Type B pancreatic cell (in vitro differentiated cells): ENCODE measurements around the gene C16orf86. TPM values are rescaled to one million over a fixed set of nuclear protein-coding genes. Genes with fewer than 3 reads are reported as not detected.

Experiments used
- DNase-seq: peaks from one replicate; pipeline ENCODE4 v3.0.0; 2021; ENCODE audit warnings: mixed read lengths; ENCODE audit not compliant: unreplicated experiment; ENCODE audit errors: extremely low spot score
- H3K27ac Mint-ChIP-seq: 2 replicates; pipeline ENCODE4 v1.8.0; 2021; ENCODE audit warnings: mild to moderate bottlenecking, mixed read lengths
- H3K27me3 Mint-ChIP-seq: 2 replicates; pipeline ENCODE4 v1.8.0; 2021; ENCODE audit warnings: mixed read lengths
- H3K36me3 Mint-ChIP-seq: 2 replicates; pipeline ENCODE4 v1.8.0; 2021; ENCODE audit warnings: mixed read lengths
- H3K4me1 Mint-ChIP-seq: one replicate; pipeline ENCODE4 v1.8.0; 2021; ENCODE audit warnings: mixed read lengths; ENCODE audit not compliant: unreplicated experiment
- H3K4me3 Mint-ChIP-seq: 2 replicates; pipeline ENCODE4 v1.8.0; 2021; ENCODE audit warnings: mild to moderate bottlenecking, mixed read lengths
- H3K9me3 Mint-ChIP-seq: 2 replicates; pipeline ENCODE4 v1.8.0; 2021; ENCODE audit warnings: mixed read lengths
- CTCF ChIP-seq: fragments of 200-600 bp; sonication (generic); conservative IDR thresholded peaks from 2 replicates; pipeline ENCODE4 v1.5.0; 2021; ENCODE audit warnings: antibody characterized with exemption, mild to moderate bottlenecking
- total RNA-seq: library from RNA; stranded (reverse); gene quantifications from 2 replicates; pipeline ENCODE4 v1.2.1, GENCODE V29; 2021; ENCODE audit warnings: low replicate concordance

The C16orf86 gene
- total RNA-seq, 1 donor from 2014 or later = 2.8 TPM

- no peaks in the 10 kb centered on the region for H3K4me1 Mint-ChIP-seq
- peaks cover 20% of the 10 kb centered on the region for H3K27me3 Mint-ChIP-seq
- no peak for DNase-seq
- H3K36me3 Mint-ChIP-seq = peaks cover 13% of the 10 kb centered on the region
- no peaks in the 10 kb centered on the region for H3K9me3 Mint-ChIP-seq
- no peak overlapping the region for H3K27ac Mint-ChIP-seq
- TF ChIP-seq CTCF = no peak
- no peak overlapping the region for H3K4me3 Mint-ChIP-seq
Measured at GRCh38 chr16:67641779-67642708, 24.6 kb upstream of the C16orf86 start.

GRCh38 chr16:67644038-67644437 is 22.6 kb upstream of the C16orf86 start:
- peaks cover 23% of the 10 kb centered on the region for H3K27me3 Mint-ChIP-seq
- H3K9me3 Mint-ChIP-seq = no peaks in the 10 kb centered on the region
- DNase-seq = no peak
- no peaks in the 10 kb centered on the region for H3K4me1 Mint-ChIP-seq
- peaks cover 7% of the 10 kb centered on the region for H3K36me3 Mint-ChIP-seq
- TF ChIP-seq CTCF = no peak
- H3K27ac Mint-ChIP-seq = no peak overlapping the region
- H3K4me3 Mint-ChIP-seq = no peak overlapping the region

GRCh38 chr16:67645397-67646121 is 21.1 kb upstream of the C16orf86 start:
- no peak overlapping the region for H3K27ac Mint-ChIP-seq
- H3K4me3 Mint-ChIP-seq = no peak overlapping the region
- H3K27me3 Mint-ChIP-seq = peaks cover 30% of the 10 kb centered on the region
- no peak for DNase-seq
- H3K36me3 Mint-ChIP-seq = no peaks in the 10 kb centered on the region
- no peaks in the 10 kb centered on the region for H3K4me1 Mint-ChIP-seq
- no peak for TF ChIP-seq CTCF
- no peaks in the 10 kb centered on the region for H3K9me3 Mint-ChIP-seq

GRCh38 chr16:67647111-67647651 is 19.4 kb upstream of the C16orf86 start:
- peaks cover 47% of the 10 kb centered on the region for H3K27me3 Mint-ChIP-seq
- H3K4me3 Mint-ChIP-seq = no peak overlapping the region
- no peaks in the 10 kb centered on the region for H3K4me1 Mint-ChIP-seq
- H3K36me3 Mint-ChIP-seq = no peaks in the 10 kb centered on the region
- H3K27ac Mint-ChIP-seq = no peak overlapping the region
- H3K9me3 Mint-ChIP-seq = no peaks in the 10 kb centered on the region
- no peak for TF ChIP-seq CTCF
- no peak for DNase-seq

- H3K27ac Mint-ChIP-seq = no peak overlapping the region
- TF ChIP-seq CTCF = no peak
- H3K36me3 Mint-ChIP-seq = no peaks in the 10 kb centered on the region
- no peaks in the 10 kb centered on the region for H3K9me3 Mint-ChIP-seq
- no peaks in the 10 kb centered on the region for H3K4me1 Mint-ChIP-seq
- no peak for DNase-seq
- peaks cover 49% of the 10 kb centered on the region for H3K27me3 Mint-ChIP-seq
- H3K4me3 Mint-ChIP-seq = no peak overlapping the region
Measured at GRCh38 chr16:67647681-67648080, 18.9 kb upstream of the C16orf86 start.
